Jurkat, Clone E6-1 (cell line): ENCODE results near the gene ZDHHC24.

Source experiments
- DNase-seq: peaks from one replicate; pipeline ENCODE4 v3.0.0-alpha.2; 2011; ENCODE audit warnings: low read depth, low spot score
- H3K4me3 ChIP-seq: 2 replicates; pipeline ENCODE4 v1.5.1; 2011; ENCODE audit warnings: mild to moderate bottlenecking, low read length, control low read depth, moderate library complexity

The ZDHHC24 gene

DNA sequence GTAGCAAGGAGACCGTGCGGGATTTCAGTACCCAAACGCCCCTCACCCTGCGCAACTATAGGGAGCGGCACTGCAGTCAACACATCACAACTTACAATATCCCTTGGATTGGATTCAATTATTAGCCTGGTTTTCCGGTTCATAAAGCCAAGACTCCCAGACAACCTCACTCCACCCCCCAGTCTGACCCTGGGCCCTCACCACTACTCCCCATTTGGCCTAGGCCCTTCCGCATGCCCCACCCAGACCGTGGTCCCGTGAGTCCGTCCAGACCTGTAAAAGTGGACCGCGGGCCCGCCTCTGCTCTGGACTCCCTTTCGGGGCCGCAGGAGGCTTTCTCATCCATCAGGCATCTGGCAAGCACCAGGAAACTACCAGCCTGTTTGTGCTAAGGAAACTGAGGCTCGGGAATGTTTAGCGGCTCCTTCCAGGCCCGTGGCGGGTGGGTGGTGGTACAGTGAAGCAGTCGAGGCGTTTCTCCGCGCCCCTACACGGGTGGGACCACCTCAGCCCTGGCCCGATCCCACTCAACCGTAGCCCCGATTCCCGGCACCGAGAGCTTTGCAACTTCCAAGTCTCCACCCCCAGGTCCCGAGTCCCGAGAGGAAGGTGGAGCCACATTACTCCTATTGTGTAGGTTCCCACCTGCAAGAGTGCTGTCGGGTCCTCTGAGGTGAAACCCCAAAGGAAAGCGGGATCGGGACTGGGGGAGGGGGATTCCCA lies 66.3 kb downstream of the ZDHHC24 start:
- no peak for DNase-seq
- H3K4me3 ChIP-seq: peak overlapping the region; percentile 95

GRCh38 chr11:66478729-66479393 lies 67.0 kb downstream of the ZDHHC24 start:
- peak; percentile 42 for DNase-seq
- peak overlapping the region; percentile 95 for H3K4me3 ChIP-seq

DNA sequence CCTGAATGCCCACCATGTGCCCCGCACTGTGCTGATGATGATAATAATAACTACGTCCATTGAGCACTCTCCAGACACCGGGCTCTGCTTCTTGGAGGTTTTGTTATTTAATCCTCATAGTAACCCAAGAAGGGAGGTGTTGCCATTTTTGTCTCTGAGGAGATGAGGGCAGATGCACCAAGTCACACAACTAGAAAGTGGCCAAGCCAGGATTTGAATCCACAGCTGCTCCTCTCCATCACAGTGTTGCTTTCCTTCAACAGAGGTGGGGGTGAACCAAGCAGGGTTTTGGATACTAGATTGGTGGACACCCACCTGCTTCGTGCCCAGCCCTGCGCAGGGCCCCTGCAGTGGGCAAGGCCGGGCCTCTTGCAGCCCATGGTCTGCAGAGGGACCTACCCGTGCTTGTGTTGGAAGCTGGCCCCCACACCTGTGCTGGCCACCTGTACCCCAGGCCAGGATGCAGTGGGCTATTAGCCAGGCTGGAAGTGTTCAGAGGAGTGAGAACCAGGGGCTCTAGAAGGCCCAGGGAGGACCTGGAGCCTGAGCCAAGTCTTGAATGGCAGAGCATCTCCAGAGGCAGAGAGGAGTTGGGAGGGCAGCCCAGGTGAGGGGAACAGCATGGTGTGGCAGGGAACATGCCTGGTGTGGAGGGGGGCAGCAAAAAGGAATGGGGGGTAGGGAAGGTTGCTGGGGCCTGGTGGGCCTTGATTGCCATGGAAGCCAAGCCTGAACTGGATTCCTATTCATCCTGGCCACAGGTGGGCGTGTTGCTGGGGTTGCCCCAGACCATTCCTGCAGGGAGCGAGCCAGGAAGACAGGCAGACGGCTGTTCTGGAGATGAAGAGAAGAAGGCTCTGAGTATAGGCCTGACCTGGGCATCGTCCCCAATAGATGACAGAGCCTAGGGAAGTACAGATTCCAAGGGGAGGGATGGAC lies 68.3 kb downstream of the ZDHHC24 start:
- no peak overlapping the region for H3K4me3 ChIP-seq
- DNase-seq: no peak

GRCh38 chr11:66476841-66477251 lies 69.0 kb downstream of the ZDHHC24 start:
- DNase-seq: no peak
- H3K4me3 ChIP-seq: no peak overlapping the region

- no peak for DNase-seq
- no peak overlapping the region for H3K4me3 ChIP-seq
These were observed 69.5 kb downstream of the ZDHHC24 start for GRCh38 chr11:66476173-66476840.

DNA sequence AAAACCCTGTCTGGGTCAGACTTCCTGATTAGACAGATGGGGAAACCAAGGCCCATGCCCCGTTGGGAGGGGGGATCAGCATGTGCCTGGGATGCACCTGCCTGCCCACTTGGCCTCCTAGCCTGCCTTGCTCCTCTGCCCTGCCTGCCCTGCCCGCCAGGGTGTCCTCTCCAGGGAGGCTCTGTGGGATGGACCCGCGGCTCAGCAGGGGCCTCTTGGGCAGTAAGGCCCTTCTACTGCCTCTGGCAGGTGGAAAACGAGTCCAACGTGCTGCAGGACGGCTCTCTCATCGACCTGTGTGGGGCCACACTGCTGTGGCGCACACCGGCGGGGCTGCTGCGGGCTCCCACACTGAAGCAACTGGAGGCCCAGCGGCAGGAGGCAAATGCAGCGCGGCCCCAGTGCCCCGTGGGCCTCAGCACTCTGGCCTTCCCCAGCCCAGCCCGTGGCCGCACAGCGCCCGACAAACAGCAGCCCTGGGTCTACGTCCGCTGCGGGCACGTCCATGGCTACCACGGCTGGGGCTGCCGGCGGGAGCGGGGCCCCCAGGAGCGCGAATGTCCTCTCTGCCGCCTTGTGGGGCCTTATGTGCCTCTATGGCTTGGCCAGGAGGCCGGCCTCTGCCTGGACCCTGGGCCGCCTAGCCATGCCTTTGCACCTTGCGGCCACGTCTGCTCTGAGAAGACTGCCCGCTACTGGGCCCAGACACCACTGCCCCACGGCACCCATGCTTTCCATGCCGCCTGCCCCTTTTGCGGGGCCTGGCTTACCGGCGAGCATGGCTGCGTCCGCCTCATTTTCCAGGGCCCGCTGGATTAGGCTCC lies 70.3 kb downstream of the ZDHHC24 start:
- no peak overlapping the region for H3K4me3 ChIP-seq
- DNase-seq: no peak

DNA sequence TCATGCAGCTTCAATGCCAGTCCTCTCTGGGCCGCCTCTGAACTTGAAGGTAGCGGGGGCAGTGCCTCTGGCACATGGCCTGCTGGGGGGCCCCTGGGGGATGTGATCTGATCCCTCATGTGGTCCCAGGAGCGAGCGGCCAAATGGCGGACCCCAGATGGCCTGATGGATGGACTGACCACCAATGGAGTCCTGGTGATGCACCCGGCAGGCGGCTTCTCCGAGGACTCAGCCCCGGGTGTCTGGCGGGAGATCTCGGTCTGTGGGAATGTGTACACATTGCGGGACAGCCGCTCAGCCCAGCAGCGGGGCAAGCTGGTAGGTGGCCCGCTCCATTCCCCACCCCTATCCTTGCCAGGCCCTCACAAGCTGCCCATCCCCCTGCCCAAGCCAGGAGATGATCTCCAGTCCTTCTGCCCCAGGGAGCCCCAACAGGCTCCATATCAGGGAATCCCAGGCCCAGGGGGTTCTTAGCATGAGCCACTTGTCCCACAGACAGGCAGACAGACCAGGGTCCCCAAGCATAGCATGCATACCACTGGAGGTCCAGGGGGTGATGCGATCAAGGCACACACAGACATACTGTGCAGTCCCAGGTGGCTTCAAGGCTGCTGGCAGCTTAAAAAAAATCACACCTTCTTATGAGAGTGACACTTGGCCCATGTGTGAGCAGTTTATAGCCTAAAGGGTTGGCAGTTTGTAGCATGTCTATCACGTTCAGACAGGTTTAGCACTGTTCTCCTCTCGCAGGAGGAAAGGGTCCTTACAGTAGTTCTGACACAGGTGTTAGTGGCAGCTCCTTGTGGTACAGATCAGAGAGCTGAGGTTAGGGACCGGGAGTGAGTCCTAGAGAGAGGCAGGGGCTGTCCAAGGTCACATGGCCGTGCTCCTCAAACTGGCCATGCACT lies 72.0 kb downstream of the ZDHHC24 start:
- no peak for DNase-seq
- H3K4me3 ChIP-seq: no peak overlapping the region

DNA sequence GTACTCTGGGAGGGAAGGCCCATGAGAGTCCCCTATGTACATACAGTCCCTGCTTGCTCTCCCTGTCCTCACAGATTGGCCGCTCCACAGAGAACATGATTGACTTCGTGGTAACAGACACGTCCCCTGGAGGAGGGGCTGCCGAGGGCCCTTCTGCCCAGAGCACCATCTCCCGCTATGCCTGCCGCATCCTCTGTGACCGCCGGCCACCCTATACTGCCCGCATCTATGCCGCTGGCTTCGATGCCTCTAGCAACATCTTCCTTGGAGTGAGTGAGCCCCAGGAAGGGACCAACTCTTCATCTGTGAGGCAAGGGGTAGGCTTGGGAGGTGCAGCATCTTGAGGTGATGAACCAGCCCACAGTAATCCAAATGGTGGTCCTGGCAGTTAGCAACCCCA lies 72.7 kb downstream of the ZDHHC24 start:
- no peak overlapping the region for H3K4me3 ChIP-seq
- DNase-seq: no peak

GRCh38 chr11:66472054-66472453 lies 73.8 kb downstream of the ZDHHC24 start:
- H3K4me3 ChIP-seq: no peak overlapping the region
- no peak for DNase-seq

GRCh38 chr11:66471142-66471541 lies 74.7 kb downstream of the ZDHHC24 start:
- no peak for DNase-seq
- H3K4me3 ChIP-seq: no peak overlapping the region
